ENCODE measurements around the gene ALPK3.
"Not testable (repeated sequence)": the region's sequence is repeated elsewhere in the genome, so short reads cannot be mapped to it uniquely, and the experiment has no call there.

ALPK3 gene

DNA sequence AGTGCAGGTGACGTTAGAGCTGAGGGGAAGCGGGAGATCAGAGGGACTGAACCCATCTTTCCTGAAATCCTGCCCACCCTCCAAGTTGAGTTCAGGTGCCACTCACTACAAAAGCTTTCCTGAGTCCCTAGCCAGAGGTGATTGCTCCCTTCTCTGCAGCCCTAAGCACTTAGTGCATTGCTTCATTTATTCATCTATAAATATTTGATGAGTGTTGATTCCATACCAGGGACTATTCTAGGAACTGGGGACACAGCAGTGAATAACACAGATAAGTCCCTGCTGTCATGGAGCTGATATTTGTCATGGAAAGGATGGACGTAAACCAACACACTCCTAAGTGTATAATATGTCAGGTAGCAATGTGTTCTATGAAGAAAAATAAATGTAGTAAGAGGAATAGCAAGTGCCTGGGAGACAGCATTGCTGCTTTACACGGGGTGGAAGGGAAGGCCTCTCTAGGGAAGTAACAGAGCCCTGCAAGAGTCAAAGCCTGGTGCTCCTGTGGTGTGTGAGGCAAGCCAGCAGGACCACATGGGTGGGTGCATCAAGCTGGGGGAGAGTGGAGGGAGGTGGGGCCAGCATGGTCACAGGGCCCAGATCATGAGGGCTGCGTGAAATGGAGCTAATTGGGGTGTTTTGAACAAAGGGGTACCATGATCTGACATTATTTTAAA is 18.6 kb downstream of the ALPK3 start:
- no peak overlapping the region for H3K27ac Mint-ChIP-seq
- no peak for DNase-seq (ENCODE audit: low spot score)
- no peaks in the 10 kb centered on the region for H3K9me3 Mint-ChIP-seq
- no peaks in the 10 kb centered on the region for H3K4me1 Mint-ChIP-seq (ENCODE audit: low read depth)
- H3K36me3 Mint-ChIP-seq (ENCODE audit: low read depth), result no peaks in the 10 kb centered on the region
- no peak overlapping the region for H3K4me3 Mint-ChIP-seq
- H3K27me3 Mint-ChIP-seq (ENCODE audit: low read depth), result peaks cover 22% of the 10 kb centered on the region

DNA sequence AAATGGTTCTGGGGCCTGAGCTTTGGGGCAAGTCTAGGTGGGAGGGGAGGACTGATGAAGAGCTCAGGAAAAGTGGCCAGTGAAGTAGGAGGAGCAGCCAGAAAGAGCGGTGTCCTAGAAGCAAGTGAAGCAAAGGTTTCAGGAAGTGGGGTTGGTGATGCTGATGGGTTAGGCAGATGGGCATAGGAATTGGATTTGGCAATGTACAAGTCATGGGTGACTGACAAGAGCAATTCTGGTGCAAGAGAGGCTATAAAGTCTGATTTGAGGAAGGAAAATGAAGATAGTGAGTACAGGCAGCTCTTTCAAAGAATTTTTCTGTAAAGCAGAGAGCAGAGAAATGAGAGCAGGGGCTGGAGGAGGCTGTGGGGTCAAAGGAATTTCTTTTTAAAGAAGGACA is 19.7 kb downstream of the ALPK3 start:
- no peaks in the 10 kb centered on the region for H3K36me3 Mint-ChIP-seq (ENCODE audit: low read depth)
- H3K27me3 Mint-ChIP-seq (ENCODE audit: low read depth), result peaks cover 16% of the 10 kb centered on the region
- no peak overlapping the region for H3K27ac Mint-ChIP-seq
- no peaks in the 10 kb centered on the region for H3K4me1 Mint-ChIP-seq (ENCODE audit: low read depth)
- no peaks in the 10 kb centered on the region for H3K9me3 Mint-ChIP-seq
- no peak overlapping the region for H3K4me3 Mint-ChIP-seq
- no peak for DNase-seq (ENCODE audit: low spot score)

DNA sequence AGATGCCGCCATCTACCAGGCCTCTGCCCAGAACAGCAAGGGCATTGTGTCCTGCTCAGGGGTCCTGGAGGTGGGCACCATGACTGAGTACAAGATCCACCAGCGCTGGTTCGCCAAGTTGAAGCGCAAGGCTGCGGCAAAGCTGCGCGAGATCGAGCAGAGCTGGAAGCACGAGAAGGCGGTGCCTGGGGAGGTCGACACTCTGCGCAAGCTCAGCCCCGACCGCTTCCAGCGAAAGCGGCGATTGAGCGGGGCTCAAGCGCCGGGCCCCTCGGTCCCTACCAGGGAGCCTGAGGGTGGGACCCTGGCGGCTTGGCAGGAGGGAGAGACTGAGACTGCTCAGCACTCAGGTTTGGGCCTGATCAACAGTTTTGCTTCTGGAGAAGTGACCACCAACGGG is 22.6 kb downstream of the ALPK3 start:
- no peak for DNase-seq (ENCODE audit: low spot score)
- Mint-ChIP-seq H3K36me3 (ENCODE audit: low read depth) (no peaks in the 10 kb centered on the region), H3K4me3 (no peak overlapping the region), H3K27ac (no peak overlapping the region), H3K4me1 (ENCODE audit: low read depth) (no peaks in the 10 kb centered on the region), H3K9me3 (no peaks in the 10 kb centered on the region), H3K27me3 (ENCODE audit: low read depth) (peaks cover 8% of the 10 kb centered on the region)

DNA sequence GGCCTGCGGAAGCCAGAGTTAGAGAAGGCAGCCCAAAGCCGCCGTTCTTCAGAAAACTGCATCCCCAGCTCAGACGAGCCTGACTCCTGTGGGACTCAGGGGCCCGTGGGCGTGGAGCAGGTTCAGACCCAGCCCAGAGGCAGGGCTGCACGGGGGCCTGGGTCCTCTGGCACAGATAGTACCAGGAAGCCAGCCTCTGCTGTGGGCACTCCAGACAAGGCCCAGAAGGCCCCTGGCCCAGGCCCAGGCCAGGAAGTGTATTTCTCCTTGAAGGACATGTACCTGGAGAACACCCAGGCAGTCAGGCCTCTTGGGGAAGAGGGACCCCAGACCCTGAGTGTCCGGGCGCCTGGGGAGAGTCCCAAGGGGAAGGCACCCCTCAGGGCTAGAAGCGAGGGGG is 23.1 kb downstream of the ALPK3 start:
- H3K27ac Mint-ChIP-seq, result no peak overlapping the region
- H3K4me1 Mint-ChIP-seq (ENCODE audit: low read depth), result no peaks in the 10 kb centered on the region
- H3K27me3 Mint-ChIP-seq (ENCODE audit: low read depth), result peaks cover 8% of the 10 kb centered on the region
- no peak overlapping the region for H3K4me3 Mint-ChIP-seq
- no peaks in the 10 kb centered on the region for H3K36me3 Mint-ChIP-seq (ENCODE audit: low read depth)
- no peak for DNase-seq (ENCODE audit: low spot score)
- no peaks in the 10 kb centered on the region for H3K9me3 Mint-ChIP-seq

DNA sequence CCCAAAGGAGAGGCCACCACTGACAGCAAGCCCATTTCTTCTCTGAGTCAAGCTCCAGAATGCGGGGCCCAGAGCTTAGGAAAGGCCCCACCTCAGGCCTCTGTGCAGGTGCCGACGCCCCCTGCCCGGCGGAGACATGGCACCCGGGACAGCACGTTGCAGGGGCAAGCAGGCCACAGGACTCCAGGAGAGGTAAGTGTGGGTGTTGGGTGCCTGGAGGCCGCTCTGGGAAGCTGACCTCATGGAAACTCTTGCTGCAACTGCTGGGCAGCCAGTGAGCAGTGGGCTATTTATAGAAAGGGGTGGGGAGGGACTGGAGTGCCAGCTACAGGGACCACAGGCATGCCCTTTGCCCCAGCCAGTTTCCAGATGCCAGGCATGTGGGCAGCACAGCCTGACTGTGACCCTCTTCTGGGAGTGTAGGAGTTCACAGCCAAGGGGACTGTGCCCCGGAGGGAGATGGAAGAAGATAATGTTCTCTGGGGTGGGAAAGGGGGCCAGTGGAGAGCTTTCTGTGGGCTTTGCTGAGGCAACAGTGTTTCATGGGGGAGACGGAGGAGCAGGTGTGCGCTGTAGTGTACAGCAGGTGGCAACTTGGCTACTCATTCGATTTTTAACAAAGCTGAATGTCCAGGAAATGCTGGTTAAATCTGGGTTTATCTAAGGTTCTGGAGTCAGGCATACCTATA is 23.7 kb downstream of the ALPK3 start:
- H3K4me1 Mint-ChIP-seq (ENCODE audit: low read depth), result no peaks in the 10 kb centered on the region

DNA sequence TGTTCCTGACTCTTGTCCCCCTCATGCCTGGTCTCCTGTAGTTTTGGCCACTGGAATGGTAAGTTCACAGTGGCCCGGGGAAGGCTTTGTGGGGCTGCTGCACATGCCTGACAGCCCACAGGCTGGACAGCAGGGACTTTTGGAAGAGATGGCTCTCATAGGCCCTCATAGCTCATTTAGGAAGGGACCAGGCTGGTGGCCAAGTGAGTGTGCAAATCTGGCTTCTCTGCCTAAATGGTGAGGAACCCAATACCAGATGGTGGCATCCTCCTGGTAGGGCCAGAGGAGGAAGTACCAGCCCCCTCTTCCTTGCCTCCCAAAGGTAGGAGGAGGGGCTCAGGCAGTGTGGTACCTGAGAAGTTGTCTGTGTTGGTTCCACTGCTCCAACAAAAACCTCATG is 25.6 kb downstream of the ALPK3 start:
- Mint-ChIP-seq H3K4me3 (no peak overlapping the region), H3K27ac (no peak overlapping the region), H3K27me3 (ENCODE audit: low read depth) (peaks cover 8% of the 10 kb centered on the region), H3K36me3 (ENCODE audit: low read depth) (peaks cover 3% of the 10 kb centered on the region), H3K4me1 (ENCODE audit: low read depth) (no peaks in the 10 kb centered on the region), H3K9me3 (peaks cover 14% of the 10 kb centered on the region)
- DNase-seq (ENCODE audit: low spot score), result no peak

More for the DNA sequence above, 23.7 kb downstream of the ALPK3 start:
- H3K4me3 Mint-ChIP-seq, result no peak overlapping the region
- DNase-seq (ENCODE audit: low spot score), result no peak
- peaks cover under 1% of the 10 kb centered on the region for H3K9me3 Mint-ChIP-seq
- H3K27me3 Mint-ChIP-seq (ENCODE audit: low read depth), result peaks cover 8% of the 10 kb centered on the region
- no peak overlapping the region for H3K27ac Mint-ChIP-seq
- no peaks in the 10 kb centered on the region for H3K36me3 Mint-ChIP-seq (ENCODE audit: low read depth)

GRCh38 chr15:84844964-84845363 is 27.8 kb downstream of the ALPK3 start:
- H3K27ac Mint-ChIP-seq, result no peak overlapping the region
- no peak overlapping the region for H3K4me3 Mint-ChIP-seq
- no peaks in the 10 kb centered on the region for H3K4me1 Mint-ChIP-seq (ENCODE audit: low read depth)
- H3K27me3 Mint-ChIP-seq (ENCODE audit: low read depth), result peaks cover 8% of the 10 kb centered on the region
- H3K9me3 Mint-ChIP-seq, result peaks cover 14% of the 10 kb centered on the region
- H3K36me3 Mint-ChIP-seq (ENCODE audit: low read depth), result peaks cover 3% of the 10 kb centered on the region
- no peak for DNase-seq (ENCODE audit: low spot score)

GRCh38 chr15:84845631-84846030 is 28.5 kb downstream of the ALPK3 start:
- H3K27me3 Mint-ChIP-seq (ENCODE audit: low read depth); H3K27ac Mint-ChIP-seq; H3K4me3 Mint-ChIP-seq; H3K4me1 Mint-ChIP-seq (ENCODE audit: low read depth); H3K36me3 Mint-ChIP-seq (ENCODE audit: low read depth): not testable (repeated sequence)
- DNase-seq (ENCODE audit: low spot score), result peak; percentile 17
- H3K9me3 Mint-ChIP-seq, result peaks cover 14% of the 10 kb centered on the region

- H3K27me3 Mint-ChIP-seq (ENCODE audit: low read depth), result peaks cover 8% of the 10 kb centered on the region
These were observed 29.1 kb downstream of the ALPK3 start for GRCh38 chr15:84846269-84846668.

GRCh38 chr15:84847382-84847781 is 30.2 kb downstream of the ALPK3 start:
- no peaks in the 10 kb centered on the region for H3K4me1 Mint-ChIP-seq (ENCODE audit: low read depth)

More at GRCh38 chr15:84846269-84846668, 29.1 kb downstream of the ALPK3 start:
- DNase-seq (ENCODE audit: low spot score), result no peak
- H3K4me3 Mint-ChIP-seq, result no peak overlapping the region
- peaks cover 14% of the 10 kb centered on the region for H3K9me3 Mint-ChIP-seq
- H3K36me3 Mint-ChIP-seq (ENCODE audit: low read depth), result peaks cover 3% of the 10 kb centered on the region
- no peak overlapping the region for H3K27ac Mint-ChIP-seq
- no peaks in the 10 kb centered on the region for H3K4me1 Mint-ChIP-seq (ENCODE audit: low read depth)

DNA sequence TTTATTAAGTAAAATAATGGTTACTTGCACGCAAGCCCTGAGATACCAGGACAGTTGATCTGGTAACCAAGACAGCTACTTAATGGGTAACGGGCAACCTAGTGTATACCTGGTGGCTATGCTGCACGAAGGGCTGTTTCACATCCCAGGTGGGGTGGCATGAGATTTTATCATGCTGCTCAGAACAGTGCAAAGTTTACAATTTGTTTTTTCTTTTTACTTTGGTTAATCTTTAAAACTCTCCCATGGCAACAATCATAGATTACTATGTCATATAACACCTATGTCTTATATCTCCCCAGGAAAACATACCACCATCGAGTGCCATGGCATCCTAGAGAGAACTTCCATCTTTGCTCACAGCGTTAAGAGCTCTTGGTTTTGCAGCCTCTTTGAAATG is 35.1 kb downstream of the ALPK3 start:
- Mint-ChIP-seq H3K36me3 (ENCODE audit: low read depth) (no peaks in the 10 kb centered on the region), H3K27ac (no peak overlapping the region), H3K9me3 (peaks cover 3% of the 10 kb centered on the region), H3K4me1 (ENCODE audit: low read depth) (no peaks in the 10 kb centered on the region), H3K4me3 (no peak overlapping the region), H3K27me3 (ENCODE audit: low read depth) (peaks cover 2% of the 10 kb centered on the region)
- DNase-seq (ENCODE audit: low spot score), result no peak

More at GRCh38 chr15:84847382-84847781, 30.2 kb downstream of the ALPK3 start:
- Mint-ChIP-seq H3K27me3 (ENCODE audit: low read depth) (peaks cover 6% of the 10 kb centered on the region), H3K27ac (no peak overlapping the region), H3K9me3 (peaks cover 14% of the 10 kb centered on the region), H3K36me3 (ENCODE audit: low read depth) (peaks cover 3% of the 10 kb centered on the region), H3K4me3 (no peak overlapping the region)
- no peak for DNase-seq (ENCODE audit: low spot score)

DNA sequence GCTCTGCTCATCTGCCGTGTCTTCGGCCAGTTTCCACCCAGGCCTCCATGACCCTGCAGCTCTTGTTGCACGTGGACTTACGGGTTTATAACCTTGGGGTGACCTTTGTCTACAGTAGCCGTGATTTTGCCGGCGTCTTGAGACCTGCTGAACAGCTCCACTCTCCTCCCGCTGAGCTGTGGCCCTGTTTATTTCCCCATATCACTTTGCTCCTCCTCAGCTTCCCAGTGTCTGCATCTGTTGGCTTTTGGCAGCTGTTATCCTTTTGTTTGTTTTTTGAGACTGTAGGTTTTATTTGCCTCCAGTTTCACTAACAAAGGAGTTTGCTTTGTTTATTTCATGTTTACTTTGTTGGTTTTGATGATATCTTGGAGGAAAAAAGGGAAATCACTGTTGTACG is 38.0 kb downstream of the ALPK3 start:
- Mint-ChIP-seq H3K27ac (no peak overlapping the region), H3K9me3 (no peaks in the 10 kb centered on the region), H3K4me1 (ENCODE audit: low read depth) (no peaks in the 10 kb centered on the region), H3K27me3 (ENCODE audit: low read depth) (no peaks in the 10 kb centered on the region), H3K4me3 (no peak overlapping the region), H3K36me3 (ENCODE audit: low read depth) (no peaks in the 10 kb centered on the region)
- no peak for DNase-seq (ENCODE audit: low spot score)

- Mint-ChIP-seq H3K9me3 (no peaks in the 10 kb centered on the region), H3K4me1 (ENCODE audit: low read depth) (no peaks in the 10 kb centered on the region), H3K27ac (no peak overlapping the region), H3K36me3 (ENCODE audit: low read depth) (no peaks in the 10 kb centered on the region), H3K27me3 (ENCODE audit: low read depth) (no peaks in the 10 kb centered on the region), H3K4me3 (no peak overlapping the region)
- no peak for DNase-seq (ENCODE audit: low spot score)
These were observed 38.6 kb downstream of the ALPK3 start for GRCh38 chr15:84855765-84856164.

DNA sequence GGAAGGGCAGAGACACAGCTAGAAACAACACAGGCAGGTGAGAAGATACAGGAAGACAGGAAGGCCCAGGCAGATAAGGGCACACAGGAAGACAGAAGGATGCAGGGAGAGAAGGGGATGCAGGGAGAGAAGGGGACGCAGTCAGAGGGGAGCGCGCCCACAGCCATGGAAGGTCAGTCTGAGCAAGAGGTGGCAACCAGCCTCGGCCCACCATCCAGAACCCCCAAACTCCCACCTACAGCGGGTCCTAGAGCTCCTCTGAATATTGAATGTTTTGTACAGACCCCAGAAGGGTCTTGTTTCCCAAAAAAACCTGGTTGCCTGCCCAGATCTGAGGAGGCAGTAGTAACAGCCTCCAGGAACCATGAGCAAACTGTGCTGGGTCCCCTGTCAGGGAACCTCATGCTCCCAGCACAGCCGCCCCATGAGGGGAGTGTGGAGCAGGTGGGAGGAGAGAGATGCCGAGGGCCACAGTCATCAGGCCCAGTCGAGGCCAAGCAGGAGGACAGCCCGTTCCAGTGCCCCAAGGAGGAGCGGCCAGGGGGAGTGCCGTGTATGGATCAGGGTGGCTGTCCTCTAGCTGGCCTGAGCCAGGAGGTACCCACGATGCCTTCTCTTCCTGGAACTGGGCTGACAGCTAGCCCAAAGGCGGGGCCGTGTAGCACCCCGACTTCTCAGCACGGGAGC is 39.7 kb downstream of the ALPK3 start:
- DNase-seq (ENCODE audit: low spot score), result no peak
- no peak overlapping the region for H3K27ac Mint-ChIP-seq
- no peaks in the 10 kb centered on the region for H3K9me3 Mint-ChIP-seq
- H3K27me3 Mint-ChIP-seq (ENCODE audit: low read depth), result peaks cover 3% of the 10 kb centered on the region
- H3K4me3 Mint-ChIP-seq, result no peak overlapping the region
- H3K36me3 Mint-ChIP-seq (ENCODE audit: low read depth), result no peaks in the 10 kb centered on the region
- H3K4me1 Mint-ChIP-seq (ENCODE audit: low read depth), result no peaks in the 10 kb centered on the region
